Measurements from ENCODE around the gene RER1.

RER1 gene, protein sequence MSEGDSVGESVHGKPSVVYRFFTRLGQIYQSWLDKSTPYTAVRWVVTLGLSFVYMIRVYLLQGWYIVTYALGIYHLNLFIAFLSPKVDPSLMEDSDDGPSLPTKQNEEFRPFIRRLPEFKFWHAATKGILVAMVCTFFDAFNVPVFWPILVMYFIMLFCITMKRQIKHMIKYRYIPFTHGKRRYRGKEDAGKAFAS

GRCh38 chr1:2391041-2391930 is at the start of gene RER1, which contains the start of gene MORN1:
Gene RER1 (plus strand): TSS chr1:2391841. CDS start chr1:2395791, 3,950 bp downstream.
Gene MORN1 (minus strand): TSS chr1:2391554. CDS start chr1:2391533, 21 bp downstream.
- FAIRE-seq = peak; percentile 95

- FAIRE-seq = no peak
Observed at GRCh38 chr1:2342384-2343022, 49.1 kb upstream of the RER1 start.

DNA sequence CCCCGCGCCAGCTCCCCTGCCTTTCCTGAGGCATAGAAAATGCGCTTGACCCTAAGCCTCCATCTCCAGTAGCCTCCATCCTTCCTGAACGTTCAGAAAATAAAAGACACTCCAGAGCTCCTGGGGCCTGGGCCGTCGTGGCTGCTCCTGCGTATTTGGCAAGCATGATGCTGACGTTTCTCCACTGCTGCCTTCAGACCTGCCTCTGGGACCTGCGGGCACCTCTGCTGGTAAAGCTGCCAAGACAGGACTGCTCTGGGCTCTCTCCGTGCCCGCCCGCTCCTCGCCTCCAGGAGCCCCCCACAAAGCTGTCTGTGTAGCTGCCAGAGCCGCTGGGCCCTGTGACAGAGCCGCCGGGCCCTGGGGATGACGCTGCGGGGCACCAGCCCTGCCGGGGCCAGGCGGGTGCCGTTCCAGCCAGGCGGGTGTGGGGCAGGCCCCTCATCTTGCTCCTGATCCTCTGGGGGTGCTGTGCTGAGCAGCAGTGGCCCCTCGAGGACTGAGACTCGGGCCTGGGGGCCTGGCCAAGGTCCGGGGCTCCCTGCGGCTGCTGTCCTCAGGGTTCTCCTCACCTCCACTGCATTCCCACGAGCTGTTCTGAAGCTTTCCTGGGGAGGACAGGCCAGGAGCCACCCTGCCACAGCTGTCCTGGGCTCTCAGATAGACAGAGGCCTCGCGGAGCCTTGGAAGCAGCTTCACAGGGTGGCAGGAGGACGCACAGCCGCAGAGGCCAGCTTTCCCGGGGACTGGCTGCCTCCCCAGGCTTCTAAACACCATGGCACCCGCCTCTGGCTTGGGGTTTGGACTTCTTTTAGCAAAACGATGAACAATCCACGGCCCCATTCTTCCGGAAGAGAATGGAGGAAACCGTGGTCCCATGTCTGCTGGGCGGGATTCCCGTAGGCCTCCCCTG is 48.4 kb upstream of the RER1 start:
- FAIRE-seq = no peak

DNA sequence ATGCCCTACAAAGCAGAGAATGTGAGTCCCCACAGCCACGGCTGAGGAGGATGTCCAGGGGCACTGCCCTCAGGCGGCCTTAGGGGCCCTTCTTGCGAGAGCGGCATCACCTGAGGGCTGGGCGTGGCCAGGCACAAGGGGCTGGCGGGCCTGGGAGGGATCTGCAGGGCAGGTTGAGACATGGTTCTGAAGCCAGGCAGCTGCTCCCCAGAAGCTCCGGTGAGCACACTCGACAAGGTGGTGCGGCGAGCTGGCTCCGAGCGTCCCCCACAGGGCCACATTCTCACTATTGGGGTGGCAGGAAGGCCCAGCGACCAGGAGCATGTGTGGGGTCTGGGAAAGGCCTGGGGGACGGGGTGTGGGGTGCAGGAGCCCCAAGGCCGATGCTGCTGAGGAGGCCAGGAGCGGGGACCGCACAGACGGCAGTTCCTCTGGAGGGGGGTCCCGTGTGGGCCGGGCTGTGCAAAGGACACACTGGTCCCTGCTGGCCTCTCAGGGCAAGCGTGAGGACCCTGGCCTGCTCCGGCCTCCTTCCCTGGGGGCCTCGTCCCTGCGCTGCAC is 47.4 kb upstream of the RER1 start:
- no peak for FAIRE-seq

DNA sequence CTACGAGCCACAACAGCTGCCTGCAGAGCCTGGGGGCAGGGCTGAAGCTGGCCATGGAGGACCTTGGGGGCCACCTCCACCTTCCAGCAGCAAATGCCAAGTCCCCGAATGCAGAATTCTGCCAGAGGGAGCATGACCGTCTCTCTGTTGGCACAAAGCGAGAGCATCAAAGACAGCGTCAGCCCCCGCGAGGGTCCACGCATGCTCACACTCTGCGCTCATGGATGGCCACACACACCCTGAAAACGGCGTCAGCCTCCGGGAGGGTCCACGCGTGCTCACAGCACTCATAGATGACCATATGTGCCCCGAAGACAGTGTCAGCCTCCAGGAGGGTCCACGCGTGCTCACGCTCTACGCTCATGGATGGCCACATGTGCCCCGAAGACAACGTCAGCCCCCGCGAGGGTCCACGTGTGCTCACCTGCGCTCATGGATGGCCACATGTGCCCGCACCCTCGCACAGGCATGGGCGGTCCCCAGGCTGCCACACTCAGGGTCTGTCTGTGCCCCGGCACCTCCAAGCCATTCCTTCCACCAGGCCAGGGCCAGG is 46.8 kb upstream of the RER1 start:
- no peak for FAIRE-seq

DNA sequence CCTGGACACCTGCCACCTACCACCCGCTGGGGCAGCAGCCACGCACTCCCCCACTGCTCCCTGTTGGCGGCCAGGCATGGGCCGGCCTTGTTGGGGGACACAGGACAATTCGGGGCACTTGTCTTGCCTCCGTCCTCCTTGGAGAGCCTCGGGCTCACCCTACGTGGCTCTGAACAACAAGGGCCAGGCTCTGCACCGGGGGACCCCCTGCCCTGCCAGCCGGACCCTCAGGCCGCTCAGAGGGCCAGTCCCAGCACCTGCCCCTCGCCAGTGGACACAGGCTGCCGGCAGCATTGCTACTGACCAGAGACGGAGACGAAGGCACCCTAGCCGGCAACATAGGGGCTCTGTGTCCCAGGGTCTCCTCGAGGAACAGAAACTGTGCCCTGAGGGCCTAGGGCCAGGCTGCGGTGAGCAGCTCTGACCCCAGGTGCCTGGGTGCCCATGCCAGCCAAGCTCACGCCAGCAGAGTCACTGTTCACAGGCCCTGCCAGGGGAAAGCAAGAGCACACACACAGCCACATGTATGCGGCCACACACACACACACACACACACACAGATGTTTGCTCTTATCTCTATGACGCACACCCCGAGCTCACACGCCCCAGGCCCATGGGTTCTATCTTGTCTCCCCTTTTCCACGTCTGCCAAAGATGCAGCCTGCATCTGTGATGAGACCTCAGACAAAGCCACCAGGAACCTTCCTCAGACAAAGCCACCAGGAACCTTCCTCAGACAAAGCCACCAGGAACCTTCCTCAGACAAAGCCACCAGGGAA is 46.2 kb upstream of the RER1 start:
- FAIRE-seq = no peak

- no peak for FAIRE-seq
Observed at GRCh38 chr1:2346691-2347408, 44.8 kb upstream of the RER1 start.

DNA sequence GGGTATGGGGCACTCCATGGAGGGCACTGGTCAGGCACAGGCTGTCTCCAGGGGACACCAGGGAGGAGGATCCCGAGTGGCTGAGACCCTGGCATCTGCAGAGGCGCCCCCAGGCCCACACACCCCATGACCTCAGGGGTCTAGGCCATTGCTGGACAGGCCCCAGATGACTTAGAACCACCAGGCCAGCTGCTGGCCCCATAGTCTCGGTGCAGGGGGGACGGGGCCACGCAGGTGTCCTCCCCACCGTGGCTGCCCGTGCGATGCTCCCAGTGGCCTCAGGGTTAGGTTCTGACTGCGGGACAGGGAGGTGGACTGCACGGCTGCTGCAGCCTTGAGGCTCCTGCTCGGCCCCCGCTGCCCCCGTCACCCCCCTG is 44.2 kb upstream of the RER1 start:
- no peak for FAIRE-seq

DNA sequence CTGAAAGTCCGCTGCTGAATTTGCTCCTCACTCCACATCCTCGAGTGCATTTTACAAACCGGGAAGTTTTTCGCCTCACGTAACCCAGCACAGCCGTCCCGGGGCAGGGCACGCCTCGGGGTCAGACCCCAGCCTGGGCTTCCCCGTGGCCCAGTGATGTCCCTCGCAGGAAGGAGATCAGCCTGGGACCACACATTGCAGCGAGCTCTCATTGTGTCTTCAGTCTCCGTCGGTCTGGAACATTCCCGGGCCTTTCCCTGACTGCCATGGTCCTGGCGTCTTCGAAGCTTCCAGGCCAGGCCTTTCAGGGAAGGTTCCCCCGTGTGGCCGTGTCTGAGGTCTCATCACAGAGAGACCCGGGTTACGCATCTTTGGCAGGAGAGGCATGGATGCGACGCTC is 43.7 kb upstream of the RER1 start:
- FAIRE-seq = no peak

GRCh38 chr1:2348346-2349325 is 43.0 kb upstream of the RER1 start:
- no peak for FAIRE-seq

DNA sequence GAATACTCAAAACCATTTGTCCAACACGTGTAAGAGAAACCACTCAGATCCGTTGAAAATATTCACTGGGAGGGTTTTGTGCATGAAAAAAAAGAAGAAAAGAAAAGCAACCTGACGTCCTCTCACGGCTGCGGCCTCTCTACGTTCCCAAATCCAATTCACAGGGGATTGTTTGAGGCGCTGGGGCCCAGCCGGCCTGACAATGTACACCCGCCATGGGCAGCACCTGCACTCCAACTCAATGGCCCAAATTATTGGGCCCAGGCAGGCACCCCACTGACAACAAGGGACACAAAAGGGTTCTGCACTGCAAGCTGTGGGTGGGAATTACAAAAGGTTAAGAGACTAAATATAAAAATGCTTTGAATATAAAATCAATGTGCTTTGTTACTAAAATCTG is 41.8 kb upstream of the RER1 start:
- no peak for FAIRE-seq

- no peak for FAIRE-seq
Observed at GRCh38 chr1:2350501-2350900, 41.1 kb upstream of the RER1 start.

DNA sequence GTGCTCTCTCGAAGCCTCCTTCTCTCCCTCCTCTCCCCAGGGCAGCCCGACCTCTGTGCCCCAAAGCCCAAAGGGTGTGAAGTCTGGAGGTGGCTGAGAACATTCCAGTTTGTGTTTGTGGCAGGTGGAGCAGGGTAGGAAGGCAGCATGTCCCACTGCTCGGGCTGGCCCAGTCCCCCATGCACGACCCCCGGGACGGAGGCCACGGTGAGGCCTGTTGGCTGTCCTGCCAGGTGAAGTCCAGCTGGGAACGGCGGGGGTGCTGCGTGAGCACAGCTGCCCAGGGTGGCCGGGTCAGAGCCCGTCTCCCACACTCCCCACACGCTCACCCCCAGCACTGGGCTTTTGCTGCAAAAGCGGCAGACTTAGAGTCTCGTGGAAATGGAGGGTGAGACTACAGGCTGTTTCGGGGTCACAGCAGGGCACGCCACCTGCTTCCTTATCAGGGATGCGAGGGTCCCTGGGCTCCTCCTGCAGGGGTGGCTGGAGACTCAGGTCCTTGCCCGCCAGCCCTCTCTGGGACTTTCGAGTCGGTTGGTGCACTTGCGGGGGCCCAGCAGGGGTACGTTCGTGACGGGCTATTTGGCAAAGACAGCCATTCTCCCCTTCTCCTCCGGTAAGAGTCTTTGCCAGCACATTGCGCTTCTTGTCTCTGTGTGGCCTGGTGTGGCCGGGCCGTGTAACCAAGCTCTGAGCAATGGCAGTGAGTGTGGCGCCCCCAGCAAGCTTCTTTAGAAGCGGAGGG is 40.6 kb upstream of the RER1 start:
- no peak for FAIRE-seq

GRCh38 chr1:2351723-2352122 is 39.9 kb upstream of the RER1 start:
- no peak for FAIRE-seq

DNA sequence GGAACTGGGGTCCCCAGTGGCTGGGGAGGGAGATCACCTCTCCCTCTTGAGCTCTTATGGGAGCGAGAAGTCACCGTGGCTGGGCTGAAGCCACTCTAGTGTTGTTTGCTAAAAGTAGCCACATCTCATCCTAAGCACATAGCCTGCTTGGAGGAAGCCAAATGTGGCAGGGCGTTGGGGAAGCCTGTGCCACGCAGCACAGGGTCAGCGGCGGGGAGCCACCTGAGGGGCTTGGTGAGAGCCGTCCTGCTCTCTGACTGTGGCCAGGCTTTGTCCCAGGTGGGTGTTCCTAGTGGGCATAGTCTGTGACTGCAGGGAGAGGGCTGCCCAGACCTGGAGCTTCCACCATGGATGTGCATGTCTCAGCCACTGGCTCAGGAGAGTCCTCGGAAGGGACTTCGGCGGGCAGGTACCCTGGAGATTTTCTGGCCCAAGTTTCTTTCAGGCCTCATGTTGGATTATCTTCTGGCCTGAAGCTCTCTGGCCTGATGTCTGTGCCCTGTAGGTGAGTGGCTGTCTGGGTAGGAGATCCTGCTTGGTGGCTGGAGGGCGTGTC is 39.2 kb upstream of the RER1 start:
- no peak for FAIRE-seq

DNA sequence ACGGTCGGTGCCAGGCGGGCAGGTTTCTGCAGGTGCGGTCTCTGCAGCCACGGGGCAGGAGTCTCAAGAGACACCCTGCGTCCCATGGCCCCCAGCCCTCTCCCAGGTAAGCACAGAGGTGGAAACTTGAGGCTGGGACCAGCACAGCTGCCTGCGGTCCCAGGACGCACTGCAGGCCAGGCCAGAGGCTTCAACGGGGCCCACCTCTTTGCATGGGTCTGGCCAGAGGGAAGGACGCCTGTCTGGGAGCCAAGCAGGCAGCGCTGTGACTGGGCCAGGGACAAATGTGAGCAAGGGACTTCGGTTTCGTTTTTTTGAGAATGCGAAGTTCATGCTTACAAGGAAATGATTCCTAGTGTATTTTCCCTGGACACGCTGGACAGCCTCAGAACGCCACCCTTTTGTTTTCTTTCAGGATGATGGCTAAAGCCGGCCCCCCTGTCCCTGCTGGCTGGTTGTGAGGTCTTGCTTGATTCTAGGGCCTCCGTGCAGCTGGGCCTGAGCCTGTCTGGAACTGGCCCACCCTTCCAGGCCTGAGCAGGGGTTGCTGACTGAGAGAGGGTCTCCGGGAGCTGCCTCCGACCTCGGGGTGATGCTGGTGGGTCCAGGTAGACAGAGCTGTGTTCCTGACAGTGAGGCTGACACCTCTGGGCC is 38.6 kb upstream of the RER1 start:
- FAIRE-seq = no peak

DNA sequence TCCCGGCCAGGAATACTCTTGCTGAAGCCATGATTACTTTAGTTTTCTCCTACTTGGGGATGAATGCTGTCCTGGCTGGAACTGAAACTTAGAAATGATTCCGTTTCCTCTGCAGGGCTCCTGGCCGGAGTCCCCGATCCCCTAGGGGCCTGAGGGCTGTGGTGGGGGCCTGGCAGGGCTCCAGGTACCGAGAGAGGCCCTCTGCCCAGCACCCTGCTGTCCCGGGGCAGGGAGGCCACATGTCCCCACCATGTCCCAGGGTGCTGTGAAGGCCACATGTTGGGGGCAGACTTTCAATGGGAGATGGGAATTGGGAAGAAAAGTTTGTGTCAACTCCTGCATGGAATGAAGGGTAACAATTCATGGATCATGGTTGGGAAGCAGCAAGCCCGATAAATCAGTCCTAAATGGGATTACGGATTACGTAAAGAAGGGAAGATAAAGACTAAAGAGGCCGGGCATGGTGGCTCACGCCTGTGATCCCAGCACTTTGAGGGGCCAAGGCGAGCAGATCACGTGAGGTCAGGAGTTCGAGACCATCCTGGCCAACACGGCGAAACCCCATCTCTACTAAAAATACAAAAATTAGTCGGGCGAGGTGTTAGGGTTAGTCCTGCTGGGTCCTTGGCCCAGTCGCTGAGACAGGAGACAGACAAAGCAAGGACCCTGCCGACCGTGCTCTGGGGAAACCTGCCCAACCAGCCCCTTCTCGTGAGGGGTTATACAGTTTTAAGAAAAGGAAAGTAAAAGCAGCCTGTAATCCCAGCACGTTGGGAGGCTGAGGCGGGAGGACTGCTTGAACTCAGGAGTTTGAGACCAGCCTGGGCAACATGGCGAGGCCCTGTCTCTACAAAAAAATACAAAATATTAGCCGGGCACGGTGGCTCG is 37.8 kb upstream of the RER1 start:
- no peak for FAIRE-seq
